HG02840 (cell line): ENCODE data around the gene MORN3.
"Not testable (repeated sequence)": the region's sequence is repeated elsewhere in the genome, so short reads cannot be mapped to it uniquely, and the experiment has no call there.

Experiments used
- ATAC-seq: cut with Tn5 transposase; IDR thresholded peaks from one replicate; pipeline ENCODE4 v1.9.1; 2021; ENCODE audit warnings: mild to moderate bottlenecking, moderate library complexity, moderate number of reproducible peaks; ENCODE audit not compliant: unreplicated experiment, low FRiP score

MORN3 gene

DNA sequence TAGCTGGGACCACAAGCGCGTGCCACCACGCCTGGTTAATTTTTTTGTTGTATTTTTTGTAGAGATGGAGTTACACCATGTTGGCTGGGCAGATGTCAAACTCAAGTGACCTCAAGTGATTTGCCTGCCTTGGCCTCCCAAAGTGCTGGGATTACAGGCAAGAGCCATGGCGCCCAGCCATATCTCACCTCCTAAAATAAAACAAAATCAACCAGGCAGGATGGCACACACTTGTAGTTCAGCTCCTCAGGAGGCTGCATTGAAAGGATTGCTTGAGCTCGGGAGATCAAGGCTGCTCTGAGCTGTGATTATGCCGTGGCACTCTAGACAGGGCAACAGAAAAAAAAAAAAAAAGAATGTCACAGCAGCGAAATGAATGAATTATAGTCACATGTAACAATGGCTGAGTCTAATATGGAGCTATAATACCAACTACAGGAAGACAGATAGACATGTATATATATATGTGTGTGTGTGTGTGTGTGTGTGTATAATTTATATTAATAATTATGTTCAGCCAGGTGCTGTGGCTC, 23.8 kb upstream of the MORN3 start:
- ATAC-seq = no peak

DNA sequence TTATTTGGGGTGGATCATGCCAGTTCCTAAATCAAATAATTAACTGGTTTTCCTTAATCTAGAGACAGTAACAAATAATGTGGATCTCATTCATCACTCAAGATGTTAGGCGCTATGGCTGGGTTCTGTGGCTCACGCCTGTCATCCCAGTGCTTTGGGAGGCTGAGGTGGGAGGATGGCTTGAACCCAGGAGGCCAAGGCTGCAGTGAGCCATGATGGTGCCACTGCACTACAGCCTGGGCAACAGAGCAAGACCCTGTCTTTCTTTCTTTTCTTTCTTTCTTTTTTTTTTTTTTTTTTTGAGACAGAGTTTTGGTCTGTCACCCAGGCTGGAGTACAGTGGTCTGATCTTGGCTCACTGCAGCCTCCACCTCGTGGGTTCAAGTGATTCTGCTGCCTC, 23.3 kb upstream of the MORN3 start:
- not testable (repeated sequence) for ATAC-seq

DNA sequence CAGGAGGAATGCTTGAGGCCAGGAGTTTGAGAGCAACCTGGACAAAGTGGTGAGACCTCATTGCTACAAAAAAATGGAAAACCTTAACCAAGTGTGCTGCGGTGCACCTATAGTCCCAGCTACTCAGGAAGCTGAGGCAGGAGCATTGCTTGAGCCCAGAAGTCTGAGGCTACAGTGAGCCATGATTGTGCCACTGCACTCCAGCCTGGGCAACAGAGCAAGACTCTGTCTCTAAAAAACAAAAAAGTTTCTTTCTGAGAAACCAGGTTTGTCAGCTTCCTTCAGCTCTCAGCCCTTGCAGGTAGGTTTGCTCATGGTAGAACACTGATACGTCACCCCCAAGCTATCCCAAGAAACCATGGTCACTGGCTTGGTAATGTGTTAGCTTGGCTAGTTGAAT, 20.0 kb upstream of the MORN3 start:
- ATAC-seq = no peak

DNA sequence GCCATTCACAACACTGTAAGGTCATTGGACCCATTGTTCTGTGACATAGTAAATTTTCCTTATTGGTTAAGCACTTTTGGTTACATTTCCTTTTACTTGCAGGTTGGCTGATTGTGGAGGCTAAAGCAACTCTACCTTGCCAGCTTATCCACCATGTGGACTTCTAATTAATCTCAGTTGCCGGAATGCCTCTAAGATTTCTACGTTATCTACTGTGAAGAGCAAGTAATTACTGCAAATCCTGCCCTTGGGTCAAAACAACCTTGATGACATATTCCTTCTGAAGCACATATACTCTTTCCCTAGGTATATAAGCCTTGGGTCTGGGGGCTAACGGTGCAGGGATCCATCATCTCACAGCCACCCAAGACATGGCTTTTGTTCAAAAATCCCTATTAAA, 19.5 kb upstream of the MORN3 start:
- ATAC-seq = no peak

DNA sequence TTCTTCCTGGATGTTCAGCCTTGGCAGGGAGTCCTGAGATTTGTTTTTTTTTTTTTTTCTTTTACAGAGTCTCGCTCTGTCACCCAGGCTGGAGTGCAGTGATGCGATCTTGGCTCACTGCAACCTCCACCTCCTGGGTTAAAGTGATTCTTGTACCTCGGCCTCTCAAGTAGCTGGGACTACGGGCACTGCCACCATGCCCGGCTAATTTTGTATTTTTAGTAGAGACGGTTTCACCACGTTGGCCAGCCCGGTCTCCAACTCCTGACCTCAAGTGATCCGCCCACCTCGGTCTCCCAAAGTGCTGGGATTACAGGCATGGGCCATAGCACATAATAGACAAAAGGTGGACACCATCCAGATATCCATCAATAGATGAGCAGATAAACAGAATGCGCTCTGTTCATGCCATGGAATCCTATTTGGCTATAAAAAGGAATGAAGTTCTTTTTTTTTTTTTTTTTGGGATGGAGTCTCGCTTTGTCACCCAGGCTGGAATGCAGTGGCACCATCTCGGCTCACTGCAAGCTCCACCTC, 10.3 kb upstream of the MORN3 start:
- ATAC-seq = not testable (repeated sequence)

DNA sequence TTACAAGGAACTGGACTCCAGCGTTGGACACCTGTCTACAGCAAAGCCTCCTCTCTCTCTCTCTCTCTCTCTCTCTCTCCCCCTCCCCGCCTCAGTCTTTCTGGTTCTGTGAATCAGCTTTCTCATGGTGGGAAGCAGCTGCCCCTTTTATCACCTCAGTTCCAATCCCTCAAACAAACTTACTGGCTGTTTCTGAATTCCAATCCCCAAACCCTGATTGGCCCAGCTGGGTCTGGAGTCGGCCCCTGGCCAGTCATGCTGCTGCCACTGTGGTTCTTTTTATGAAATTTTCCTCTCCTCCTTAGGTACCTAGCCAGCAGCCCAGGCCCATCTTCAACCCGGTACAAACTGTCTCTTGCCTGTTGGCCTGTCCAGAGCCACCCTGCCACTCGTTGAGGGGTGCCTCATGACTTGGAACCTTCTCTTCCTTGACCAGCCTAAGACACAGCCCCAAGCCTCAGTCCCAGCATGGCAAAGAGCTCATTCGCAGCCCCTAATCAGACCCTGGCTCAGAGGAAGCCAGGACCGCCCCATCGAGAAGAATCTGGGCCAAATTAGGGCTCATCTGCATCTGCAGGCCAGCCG, 9.4 kb upstream of the MORN3 start:
- no peak for ATAC-seq

DNA sequence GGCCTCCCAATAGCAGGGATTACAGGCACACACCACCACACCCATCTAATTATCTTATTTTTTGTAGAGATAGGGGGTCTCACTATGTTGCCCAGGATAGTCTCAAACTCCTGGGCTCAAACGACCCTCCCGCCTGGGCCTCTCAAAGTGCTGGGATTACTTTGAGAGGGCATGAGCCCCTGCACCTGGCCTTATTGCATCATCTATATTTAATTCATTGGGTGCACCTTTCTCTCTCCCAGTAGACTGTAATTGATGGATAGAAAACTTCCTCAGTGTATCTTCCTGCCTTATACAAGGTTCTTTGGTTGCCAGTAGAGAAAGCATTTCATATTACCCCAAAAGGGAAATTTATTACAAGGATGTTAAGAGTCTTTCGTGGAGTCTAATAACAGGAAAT, 8.9 kb upstream of the MORN3 start:
- ATAC-seq = no peak

DNA sequence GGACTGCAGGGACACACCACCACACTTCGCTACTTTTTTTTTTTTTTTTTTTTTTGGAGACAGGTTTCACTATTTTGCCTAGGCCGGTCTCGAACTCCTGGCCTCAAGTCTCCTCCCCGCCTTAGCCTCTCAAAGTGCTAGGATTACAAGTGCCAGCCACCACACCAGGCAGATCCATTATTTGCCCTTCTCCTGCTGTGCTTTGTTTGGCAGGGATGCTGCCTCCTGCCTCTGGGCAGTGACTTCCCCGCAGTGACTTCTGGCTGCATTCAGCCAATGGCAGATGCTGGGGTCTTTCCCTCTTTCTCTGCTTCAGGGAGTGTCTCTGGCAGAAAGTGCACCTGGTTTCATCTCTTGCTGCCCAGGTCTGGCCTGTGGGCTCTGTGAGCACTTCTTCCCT, 6.7 kb upstream of the MORN3 start:
- no peak for ATAC-seq

DNA sequence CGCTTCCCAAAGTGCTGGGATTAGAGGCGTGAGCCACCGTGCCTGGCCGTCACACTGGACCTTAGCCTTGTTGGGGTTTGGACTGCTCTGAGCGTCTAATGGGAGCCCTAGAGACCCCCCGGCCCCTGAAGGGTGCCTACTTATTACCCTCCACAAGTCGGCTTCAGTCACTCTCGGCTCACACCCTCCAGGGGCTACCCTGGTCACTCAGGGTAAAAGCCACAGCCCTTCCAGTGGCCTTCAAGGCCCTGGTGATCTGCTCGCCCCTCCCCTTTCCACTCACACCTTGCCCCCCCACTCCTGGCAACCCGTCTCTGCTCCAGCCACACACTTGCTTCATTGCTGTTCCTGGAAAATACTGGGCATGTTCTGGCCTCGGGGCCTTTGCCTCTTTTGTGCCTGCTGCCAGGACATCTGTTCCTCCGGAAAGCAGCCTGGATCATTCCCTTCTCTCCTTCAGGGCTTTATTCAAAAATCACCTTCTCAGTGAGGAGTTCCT, 3.6 kb upstream of the MORN3 start:
- ATAC-seq = no peak

DNA sequence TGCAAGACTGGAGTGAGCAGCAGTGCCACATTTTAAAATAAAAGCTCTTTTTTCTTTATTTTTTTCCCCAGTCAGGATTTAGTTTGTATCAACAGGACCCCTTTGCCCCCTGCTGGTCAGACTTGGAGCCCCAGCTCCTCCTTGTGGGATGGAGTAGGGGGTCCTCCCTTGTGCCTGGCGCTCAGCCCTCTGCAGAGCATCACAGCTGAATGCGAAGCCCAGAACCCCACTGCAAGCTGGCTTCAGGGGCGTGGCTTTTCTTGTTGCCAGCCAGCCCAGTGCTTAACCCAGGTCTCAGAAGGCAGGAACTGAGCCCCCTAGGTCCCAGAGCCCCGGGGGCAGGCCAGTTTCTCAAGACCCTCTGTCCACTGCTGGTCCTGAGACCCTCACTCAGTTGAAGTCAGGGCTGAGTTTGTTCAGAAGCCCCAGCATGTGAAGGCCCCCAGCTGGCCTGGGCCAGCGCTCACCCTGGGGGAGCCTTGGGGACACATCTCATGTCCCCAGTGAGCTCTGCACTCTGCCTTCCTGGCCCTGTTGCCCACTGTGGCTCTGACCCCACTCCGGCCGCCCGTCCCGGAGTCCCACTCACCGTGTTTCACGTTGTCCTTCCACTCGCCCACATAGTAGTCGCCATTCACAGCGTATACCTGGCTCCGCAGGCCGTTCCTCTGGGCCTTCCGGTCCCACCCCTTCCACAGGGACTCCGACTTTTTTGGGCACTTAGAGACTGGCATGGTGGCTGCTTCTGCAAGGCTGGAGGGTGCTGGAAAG, 519 bp downstream of the MORN3 start:
- ATAC-seq = no peak

DNA sequence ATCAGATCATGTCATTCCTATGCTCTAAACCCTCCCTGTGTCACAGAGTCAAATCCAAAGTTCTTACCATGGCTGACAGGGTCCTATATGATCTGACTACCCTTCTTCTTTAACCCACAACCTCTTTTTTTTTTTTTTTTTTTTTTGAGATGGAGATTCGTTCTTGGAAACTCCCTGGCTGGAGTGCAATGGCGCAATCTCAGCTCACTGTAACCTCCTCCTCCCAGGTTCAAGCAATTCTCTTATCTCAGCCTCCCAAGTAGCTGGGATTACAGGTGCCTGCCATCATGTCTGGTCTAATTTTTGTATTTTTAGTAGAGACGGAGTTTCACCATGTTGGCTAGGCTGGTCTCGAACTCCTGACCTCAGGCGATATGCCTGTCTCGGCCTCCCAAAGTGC, 2.6 kb downstream of the MORN3 start:
- not testable (repeated sequence) for ATAC-seq

DNA sequence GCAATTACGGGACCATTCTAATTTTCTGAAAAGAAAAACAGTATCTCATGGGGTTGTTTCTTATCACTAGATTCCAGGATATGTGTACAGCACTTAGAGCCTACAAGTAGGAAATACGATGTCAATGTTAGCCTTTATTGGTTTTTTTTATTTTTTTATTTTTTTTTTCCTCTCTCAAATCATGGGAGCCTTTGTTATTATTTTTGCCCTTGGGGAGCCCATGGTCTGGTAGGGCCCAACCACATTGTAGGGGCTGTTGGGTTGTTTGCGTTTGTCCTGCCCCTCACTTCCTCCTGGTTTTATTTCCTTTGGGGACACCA, 5.9 kb downstream of the MORN3 start:
- ATAC-seq = no peak

DNA sequence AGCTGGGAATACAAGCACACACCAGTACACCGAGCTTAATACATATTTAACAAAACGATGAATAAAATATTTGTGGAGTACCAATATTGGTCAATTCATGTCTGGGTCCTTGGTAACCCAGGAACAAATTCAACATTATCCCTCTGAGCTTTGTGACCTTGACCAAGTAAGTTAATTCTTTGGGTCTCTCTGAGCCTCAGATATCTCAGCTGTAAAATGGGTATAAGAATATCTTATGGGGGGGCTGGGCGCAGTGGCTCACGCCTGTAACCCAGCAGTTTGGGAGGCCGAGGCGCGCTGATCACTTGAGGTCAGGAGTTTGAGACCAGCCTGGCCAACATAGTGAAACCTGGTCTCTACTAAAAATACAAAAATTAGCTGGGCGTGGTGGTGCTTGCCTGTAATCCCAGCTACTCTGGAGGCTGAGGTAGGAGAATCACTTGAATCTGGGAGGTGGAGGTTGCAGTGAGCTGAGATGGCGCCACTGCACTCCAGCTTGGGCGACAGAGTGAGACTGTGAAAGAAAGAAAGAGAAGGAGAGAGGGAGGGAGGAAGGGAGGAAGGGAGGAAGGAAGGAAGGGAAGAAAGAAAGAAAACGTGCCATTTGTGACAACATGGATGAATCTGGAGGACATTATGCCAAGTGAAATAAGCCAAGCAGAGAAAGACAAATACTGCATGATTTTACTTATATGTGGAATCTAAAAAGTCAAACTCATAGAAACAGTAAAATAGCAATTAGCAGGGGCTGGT, 7.9 kb downstream of the MORN3 start:
- ATAC-seq = not testable (repeated sequence)

DNA sequence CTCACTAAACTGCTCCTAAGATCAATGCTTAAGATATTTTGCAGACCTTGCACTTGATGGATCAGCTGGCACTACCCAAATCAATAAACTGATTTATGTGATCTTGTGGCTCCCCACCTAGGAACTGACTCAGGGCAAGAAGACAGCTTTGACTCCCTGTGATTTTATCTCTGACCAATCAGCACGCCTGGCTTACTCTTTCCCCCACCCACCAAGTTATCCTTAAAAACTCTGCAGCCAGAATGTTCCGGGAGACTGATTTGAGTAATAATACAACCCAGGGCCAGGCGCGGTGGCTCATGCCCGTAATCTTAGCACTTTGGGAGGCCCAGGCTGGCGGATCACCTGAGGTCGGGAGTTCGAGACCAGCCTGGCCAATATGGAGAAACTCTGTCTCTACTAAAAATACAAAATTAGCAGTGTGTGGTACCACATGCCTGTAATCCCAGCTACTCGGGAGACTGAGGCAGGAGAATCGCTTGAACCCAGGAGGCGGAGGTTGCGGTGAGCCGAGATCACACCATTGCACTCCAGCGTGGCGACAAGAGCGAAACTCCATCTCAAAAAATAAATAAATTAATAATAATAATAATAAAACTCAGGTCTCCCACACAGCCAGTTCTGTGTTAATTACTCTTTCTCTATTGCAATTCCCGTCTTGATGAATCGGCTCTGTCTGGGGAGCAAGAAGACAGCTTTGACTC, 12.0 kb downstream of the MORN3 start:
- ATAC-seq = no peak

DNA sequence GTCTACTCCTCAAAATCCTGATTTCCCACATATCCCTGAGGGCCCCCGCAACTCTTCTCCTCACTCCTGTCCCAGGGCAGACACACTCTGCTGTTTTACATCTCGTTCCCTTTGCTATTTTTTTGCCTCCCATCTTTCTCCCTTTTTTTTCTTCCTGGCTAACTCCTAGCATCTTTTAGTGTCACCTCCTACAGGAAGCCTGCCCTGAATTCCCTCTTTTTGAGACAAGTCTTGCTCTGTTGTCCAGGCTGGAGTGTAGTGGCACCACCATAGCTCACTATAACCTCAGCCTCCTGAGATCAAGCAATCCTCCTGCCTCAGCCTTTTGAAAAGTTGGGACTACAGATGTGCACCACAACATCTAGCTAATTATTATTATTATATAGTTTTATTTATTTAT, 13.3 kb downstream of the MORN3 start:
- ATAC-seq = no peak

DNA sequence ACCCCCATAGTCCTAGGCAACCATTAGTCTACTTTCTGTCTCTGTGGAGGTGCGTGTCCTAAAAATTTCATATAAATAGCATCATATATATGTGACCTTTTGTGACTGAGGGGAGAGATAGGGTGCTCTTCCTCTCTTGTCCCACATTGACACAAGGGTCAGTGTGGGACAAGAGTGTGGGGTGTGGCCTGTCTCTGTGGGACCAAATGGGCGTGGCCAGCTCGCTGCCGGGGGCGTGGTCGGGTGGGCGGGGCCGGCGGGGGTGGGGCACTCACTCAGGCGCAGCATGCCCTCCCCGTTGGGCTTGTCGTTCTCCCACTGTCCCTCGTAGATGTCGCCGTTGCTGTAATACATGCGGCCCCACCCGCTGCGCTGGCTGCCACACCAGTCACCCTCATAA, 15.5 kb downstream of the MORN3 start:
- ATAC-seq = no peak

DNA sequence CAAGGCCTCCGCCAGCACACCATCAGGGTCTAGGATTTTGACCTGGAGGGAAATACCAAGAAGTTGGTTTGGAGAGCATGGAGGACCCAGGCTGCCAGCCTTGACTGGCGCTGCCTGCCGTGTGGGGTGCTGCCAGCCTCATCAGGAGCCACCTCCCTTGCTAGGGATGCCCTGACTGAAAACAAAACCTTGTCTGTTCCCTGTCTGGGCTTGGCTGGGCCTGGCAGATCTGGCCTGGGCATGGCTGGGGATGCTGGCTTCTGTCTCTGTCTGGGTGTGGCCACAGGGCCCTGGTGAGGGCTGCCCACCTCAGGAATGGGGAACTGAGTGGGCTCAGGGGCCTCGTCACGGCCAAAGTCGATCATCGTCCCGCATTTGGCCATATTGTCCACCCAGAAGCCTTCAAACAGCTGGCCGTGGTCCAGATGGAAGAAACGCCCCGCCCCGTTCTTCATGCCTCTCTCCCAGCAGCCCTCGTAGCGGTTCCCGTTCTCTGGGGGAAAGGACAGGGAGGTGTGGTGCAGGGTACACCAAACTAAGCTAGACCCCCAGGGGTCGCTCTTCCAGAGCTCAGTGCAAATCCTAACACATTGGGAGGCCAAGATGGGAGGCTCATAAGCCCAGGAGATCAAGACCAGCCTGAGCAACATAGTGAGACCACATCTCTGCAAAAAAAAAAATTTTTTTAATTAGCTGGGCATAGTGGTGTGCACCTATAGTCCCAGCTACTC, 16.5 kb downstream of the MORN3 start:
- ATAC-seq = no peak

DNA sequence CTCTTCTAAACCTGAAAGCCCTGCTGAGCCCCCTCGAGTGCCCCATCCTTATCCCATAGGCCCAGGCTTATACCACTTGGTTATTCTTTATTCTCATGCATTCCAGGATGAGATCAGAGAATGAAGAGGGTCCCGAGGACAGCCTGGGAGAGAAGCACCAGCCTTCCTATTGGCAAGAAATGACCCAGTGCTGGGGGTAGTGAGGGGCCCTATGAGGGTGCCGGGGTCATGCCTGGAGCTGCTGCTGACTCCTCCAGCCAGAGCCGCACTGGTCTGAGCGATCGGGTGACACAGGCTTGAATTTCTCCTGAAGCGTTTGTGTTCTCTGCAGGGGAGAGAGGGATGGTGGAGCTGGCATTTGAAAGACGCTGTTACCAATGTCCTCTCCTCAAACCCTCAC, 18.1 kb downstream of the MORN3 start:
- no peak for ATAC-seq

DNA sequence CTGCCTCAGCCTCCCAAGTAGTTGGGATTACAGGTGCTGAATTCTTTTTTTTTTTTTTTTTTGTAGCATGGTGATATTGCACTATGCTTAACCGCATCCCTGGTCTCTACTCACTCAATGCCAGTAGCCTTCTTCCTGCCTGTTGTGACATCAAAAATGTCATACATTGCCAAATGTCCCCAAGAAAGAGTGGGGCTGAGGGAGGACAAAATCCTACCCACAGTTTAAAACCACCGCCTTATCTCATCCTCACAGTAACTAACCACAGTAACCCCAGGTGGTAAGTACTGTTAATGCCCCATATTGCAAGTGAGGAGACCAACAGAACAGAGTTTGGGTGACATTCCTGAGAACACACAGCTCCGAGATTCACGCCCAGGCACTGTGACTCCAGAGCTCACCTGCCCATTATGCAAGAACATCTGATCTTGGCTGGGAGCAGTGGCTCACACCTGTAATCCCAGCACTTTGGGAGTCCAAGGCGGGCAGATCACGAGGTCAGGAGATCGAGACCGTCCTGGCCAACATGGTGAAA, 19.6 kb downstream of the MORN3 start:
- no peak for ATAC-seq

DNA sequence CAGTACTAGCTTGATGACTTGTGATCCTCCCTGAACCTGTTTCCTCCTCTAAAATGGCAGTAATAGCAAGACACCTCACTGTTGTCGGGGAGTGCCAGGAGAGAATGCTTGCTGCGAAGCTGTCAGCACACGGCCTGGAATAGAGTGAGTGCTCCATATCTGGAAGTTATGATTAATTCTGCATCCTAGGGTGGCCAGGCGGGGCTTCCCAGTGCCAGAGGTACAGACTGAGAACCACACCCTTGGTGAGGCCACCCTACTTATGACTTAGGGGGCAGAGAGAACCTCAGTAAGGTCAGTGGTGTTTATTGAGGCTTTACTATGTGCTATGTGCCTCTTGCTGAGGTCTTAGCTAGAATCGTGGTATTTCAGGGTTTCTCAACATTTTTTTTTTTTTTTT, 20.1 kb downstream of the MORN3 start:
- no peak for ATAC-seq
